HG03159 (cell line): ENCODE results near the gene DHX16.

ENCODE experiments used
- ATAC-seq: cut with Tn5 transposase; IDR thresholded peaks from one replicate; pipeline ENCODE4 v1.9.1; 2021; ENCODE audit warnings: mild to moderate bottlenecking, moderate library complexity; ENCODE audit not compliant: unreplicated experiment

Gene DHX16

GRCh38 chr6:30641048-30641447 is 31.8 kb downstream of the DHX16 start:
- no peak for ATAC-seq

GRCh38 chr6:30640481-30640880 is 32.3 kb downstream of the DHX16 start:
- no peak for ATAC-seq

- no peak for ATAC-seq
Observed at GRCh38 chr6:30635834-30636233, 37.0 kb downstream of the DHX16 start.

- ATAC-seq: peak; percentile 80
Observed at GRCh38 chr6:30626484-30627366, 46.1 kb downstream of the DHX16 start, which contains the start of gene ATAT1. TSS of gene ATAT1 (plus strand) at chr6:30626874.

- ATAC-seq: no peak
Observed at GRCh38 chr6:30625511-30625910, 47.3 kb downstream of the DHX16 start.

GRCh38 chr6:30619561-30619960 is 53.2 kb downstream of the DHX16 start:
- no peak for ATAC-seq

GRCh38 chr6:30618270-30618797 is 54.5 kb downstream of the DHX16 start:
- no peak for ATAC-seq

- peak; percentile 71 for ATAC-seq
Observed at GRCh38 chr6:30617565-30618269, 55.1 kb downstream of the DHX16 start, which contains the start of gene MRPS18B. TSS of gene MRPS18B (plus strand) at chr6:30617840. CDS start at chr6:30617866, 26 bp downstream.

GRCh38 chr6:30616811-30617564 is 55.8 kb downstream of the DHX16 start, which contains the start of gene PPP1R10:
TSS of gene PPP1R10 (minus strand) at chr6:30617243. CDS start at chr6:30609944, 7,299 bp downstream.
- peak; percentile 81 for ATAC-seq

- ATAC-seq: no peak
Observed at GRCh38 chr6:30615958-30616810, 56.6 kb downstream of the DHX16 start.

GRCh38 chr6:30615219-30615957 is 57.4 kb downstream of the DHX16 start:
- no peak for ATAC-seq

- peak; percentile 41 for ATAC-seq
Observed at GRCh38 chr6:30614843-30615218, 58.0 kb downstream of the DHX16 start.

GRCh38 chr6:30614044-30614842 is 58.6 kb downstream of the DHX16 start:
- ATAC-seq: no peak

GRCh38 chr6:30613251-30614043 is 59.4 kb downstream of the DHX16 start:
- no peak for ATAC-seq

- no peak for ATAC-seq
Observed at GRCh38 chr6:30612687-30613248, 60.0 kb downstream of the DHX16 start.

- no peak for ATAC-seq
Observed at GRCh38 chr6:30612213-30612612, 60.6 kb downstream of the DHX16 start.

- no peak for ATAC-seq
Observed at GRCh38 chr6:30611856-30612194, 61.0 kb downstream of the DHX16 start.
